AG04449 (cell line): ENCODE results near the gene EGLN1.

Source experiments
- CTCF ChIA-PET: fragments of 350-600 bp; formaldehyde crosslinking; extraction: SDS; loops from one replicate; lab custom pipeline; 2021; ENCODE audit warnings: antibody characterized with exemption; lab: Yijun Ruan, JAX
- POLR2A ChIA-PET: fragments of 400-600, 350-600 bp; formaldehyde crosslinking; extraction: SDS; loops from one replicate; lab custom pipeline; 2020; ENCODE audit warnings: antibody characterized with exemption, inconsistent platforms; lab: Yijun Ruan, JAX
- DNase-seq: peaks from one replicate; pipeline ENCODE4 v3.0.0-alpha.2; 2010; ENCODE audit warnings: low read depth, low spot score
- H3K4me3 ChIP-seq: 2 replicates; pipeline ENCODE4 v1.5.1; 2011; ENCODE audit warnings: low read depth, mild to moderate bottlenecking, control low read depth, low read length
- TF ChIP-seq, protein P1 (sequence below): IDR thresholded peaks from one replicate; pipeline ENCODE4 v1.5.1; 2011; ENCODE audit warnings: mild to moderate bottlenecking, moderate library complexity, low read length, control low read depth, inconsistent platforms; ENCODE audit not compliant: insufficient read depth; ENCODE audit errors: missing control alignments

EGLN1 gene

DNA sequence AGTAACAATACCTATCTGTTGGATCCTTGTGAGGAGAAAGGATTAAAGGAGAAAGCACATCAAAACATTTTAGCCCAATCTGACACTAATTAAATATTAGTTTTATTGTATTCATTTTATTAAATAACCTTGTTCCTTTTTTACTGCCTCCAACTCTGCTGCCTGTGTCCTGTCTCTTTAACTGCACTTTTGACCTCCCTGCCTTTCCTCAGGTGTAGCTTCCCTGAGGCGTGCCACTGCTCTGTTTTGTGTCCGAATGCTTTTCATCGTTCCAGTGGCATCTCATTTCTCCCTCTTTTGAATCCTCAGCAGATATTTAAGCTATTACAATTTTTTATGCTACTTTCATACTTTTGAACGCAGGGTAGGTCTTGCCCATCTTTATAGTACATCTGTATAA lies 73.6 kb downstream of the EGLN1 start:
- TF ChIP-seq, protein P1, sequence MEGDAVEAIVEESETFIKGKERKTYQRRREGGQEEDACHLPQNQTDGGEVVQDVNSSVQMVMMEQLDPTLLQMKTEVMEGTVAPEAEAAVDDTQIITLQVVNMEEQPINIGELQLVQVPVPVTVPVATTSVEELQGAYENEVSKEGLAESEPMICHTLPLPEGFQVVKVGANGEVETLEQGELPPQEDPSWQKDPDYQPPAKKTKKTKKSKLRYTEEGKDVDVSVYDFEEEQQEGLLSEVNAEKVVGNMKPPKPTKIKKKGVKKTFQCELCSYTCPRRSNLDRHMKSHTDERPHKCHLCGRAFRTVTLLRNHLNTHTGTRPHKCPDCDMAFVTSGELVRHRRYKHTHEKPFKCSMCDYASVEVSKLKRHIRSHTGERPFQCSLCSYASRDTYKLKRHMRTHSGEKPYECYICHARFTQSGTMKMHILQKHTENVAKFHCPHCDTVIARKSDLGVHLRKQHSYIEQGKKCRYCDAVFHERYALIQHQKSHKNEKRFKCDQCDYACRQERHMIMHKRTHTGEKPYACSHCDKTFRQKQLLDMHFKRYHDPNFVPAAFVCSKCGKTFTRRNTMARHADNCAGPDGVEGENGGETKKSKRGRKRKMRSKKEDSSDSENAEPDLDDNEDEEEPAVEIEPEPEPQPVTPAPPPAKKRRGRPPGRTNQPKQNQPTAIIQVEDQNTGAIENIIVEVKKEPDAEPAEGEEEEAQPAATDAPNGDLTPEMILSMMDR, result no peak
- POLR2A ChIA-PET, result no interaction called here
- CTCF ChIA-PET, result interaction anchor here (0.6 to 2.5 kb wide), 4 partner anchors 9 to 21 kb away, joined by 3 to 16 read pairs (median 4); partner anchors contain the start of genes EXOC8 and SPRTN
- no peak overlapping the region for H3K4me3 ChIP-seq
- DNase-seq, result no peak

DNA sequence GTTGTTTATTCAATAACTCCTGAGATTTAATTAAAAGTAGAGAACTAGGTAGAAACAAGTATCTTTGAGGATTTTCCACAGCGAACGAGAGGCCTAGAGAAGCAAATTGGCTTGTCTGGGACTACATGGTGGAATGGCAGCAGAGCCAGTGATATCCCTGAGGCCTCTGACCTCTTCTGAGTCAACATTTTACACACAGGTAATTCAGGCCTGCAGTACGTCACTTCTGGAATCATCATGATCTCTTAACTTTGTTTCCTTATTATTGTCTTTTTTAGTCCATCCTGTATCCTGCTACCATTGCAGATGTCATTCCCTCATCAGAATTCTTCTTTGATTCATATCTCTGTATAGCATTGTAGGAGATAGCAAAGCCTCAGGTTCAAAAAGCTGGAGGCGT lies 74.1 kb downstream of the EGLN1 start:
- ChIA-PET CTCF (interaction anchor here (0.6 to 2.5 kb wide), 4 partner anchors 10 to 22 kb away, joined by 3 to 16 read pairs (median 4); partner anchors contain the start of genes EXOC8 and SPRTN), POLR2A (no interaction called here)
- H3K4me3 ChIP-seq, result no peak overlapping the region
- TF ChIP-seq, protein P1, result no peak
- DNase-seq, result no peak

DNA sequence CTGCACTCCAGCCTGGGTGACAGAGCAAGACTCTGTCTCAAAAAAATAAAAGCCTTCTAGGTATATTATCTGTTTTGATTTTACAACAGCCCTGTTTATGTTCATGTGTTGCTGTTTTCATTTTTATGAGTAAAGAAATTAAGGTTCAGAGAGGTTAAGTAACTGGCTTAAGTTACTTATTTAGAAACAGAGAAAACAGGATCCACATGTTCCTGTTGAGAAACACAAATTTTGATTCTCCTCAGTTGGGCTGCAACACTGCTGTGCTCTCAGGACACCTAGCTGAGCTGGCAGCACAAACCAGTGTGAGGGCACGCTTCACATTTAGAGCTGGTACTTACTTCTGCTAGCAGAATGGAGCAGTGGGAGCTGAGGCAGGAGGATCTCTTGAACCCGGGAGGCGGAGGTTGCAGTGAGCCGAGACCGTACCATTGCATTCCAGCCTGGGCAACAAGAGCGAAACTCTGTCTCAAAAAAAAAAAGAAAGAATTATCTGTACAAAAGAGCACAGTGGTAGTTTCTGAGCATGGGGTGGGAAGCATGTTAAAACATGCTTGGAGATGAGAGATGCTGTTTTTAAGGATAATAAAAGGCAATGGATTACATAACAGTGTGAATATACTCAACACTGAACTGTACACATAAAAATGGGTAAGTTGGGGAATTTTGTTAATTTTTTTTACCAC lies 81.6 kb downstream of the EGLN1 start:
- ChIA-PET CTCF (interaction anchor here (1.0 to 1.7 kb wide), 4 partner anchors 11 to 250 kb away, joined by 4 to 8 read pairs (median 5); no protein-coding TSS in a partner anchor), POLR2A (interaction anchor here (0.6 kb wide), 1 partner anchor 20 kb away, joined by 3 read pairs; no protein-coding TSS in a partner anchor)
- H3K4me3 ChIP-seq, result no peak overlapping the region
- DNase-seq, result no peak
- TF ChIP-seq, protein P1, result no peak

DNA sequence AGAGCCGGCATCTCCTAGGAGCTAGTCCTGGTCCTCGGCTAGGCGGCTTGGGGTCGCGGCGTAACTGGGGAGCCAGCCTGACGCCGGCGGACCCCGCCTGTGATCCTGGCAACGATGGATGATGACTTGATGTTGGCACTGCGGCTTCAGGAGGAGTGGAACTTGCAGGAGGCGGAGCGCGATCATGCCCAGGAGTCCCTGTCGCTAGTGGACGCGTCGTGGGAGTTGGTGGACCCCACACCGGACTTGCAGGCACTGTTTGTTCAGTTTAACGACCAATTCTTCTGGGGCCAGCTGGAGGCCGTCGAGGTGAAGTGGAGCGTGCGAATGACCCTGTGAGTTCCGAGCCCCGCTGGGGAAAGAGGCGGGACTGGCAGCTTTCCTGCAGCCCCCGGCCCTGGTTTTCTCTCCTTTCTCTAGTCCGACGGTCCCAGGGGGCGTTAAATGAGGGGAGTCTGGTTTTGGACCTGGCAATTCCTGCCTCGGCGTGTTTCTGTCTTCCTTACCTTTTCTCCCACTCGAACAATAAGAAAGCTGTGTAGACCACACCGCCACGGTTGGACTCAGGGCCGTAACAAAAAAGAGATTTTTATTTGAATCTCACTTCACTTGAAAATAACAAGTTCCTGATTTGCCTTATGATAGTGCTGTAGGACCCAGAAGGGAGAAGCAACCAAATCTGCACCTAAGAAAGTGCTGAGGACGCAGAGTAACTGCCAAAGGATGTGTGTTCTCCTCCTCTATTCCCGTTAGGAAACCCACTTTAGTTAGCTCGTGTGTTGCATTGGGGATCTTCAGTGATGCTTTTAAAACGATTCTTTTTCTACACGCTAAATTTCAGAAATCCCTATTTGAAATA lies 83.6 kb downstream of the EGLN1 start, which contains the start of gene SPRTN:
SPRTN (plus strand) TSS at position 24 of the 859 bp plus-strand sequence; CDS start at position 115, 91 bp downstream.
- DNase-seq, result no peak

DNA sequence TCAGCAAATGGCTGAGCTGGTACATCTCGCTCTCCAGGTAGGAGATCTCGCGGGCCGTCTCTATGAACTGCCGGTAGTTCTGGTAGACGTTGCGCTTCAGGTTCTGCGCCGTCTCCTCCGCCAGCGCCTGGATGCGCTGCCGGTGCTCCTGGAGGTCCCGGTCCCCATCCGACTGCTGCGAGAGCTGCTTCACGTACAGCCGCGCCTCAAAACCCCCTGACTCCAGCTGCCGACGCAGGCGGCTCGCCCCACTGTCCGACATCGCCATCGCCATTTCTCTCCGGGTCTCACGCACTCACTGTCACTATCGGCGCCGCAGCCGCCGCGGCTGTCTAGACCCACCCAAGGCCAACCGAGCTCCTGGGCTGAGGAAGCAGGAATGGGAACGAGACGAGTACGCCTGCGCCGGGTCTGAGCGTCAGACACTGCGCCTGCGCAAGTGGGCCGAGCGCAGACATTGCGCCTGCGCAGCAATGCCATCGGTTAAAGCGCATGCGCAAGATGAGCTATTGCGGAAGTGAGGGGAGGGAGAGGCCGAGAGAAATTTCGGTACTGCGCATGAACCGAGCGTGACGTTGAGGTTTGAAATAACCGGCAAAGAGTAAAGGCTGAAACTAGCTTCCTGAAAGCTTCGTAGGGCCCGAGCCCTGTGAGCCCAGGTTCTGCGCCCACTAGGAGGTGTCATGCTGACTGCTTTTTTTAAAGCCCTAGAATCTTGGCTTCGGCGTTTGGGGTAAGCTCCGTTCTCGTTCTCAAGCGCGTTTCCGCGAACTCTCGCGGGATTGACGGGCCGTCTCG lies 84.4 kb downstream of the EGLN1 start, which contains the start of gene EXOC8:
EXOC8 (minus strand) TSS at position 381 of the 798 bp plus-strand sequence; CDS start at position 274, 107 bp downstream.
- peak; percentile 70 for DNase-seq
- H3K4me3 ChIP-seq, result peak within 1 kb of the TSS; percentile 98
- TF ChIP-seq, protein P1, result no peak
- CTCF ChIA-PET, result interaction anchor here (0.8 to 2.0 kb wide), 5 partner anchors 9 to 249 kb away, joined by 3 to 9 read pairs (median 4); no protein-coding TSS in a partner anchor
- POLR2A ChIA-PET, result interaction anchor here (0.8 to 1.0 kb wide), 6 partner anchors 13 to 253 kb away, joined by 3 to 4 read pairs (median 3); no protein-coding TSS in a partner anchor

More for the DNA sequence above, 83.6 kb downstream of the EGLN1 start, which contains the start of gene SPRTN:
- TF ChIP-seq, protein P1, result no peak
- CTCF ChIA-PET, result interaction anchor here (0.6 to 2.0 kb wide), 7 partner anchors 8 to 253 kb away, joined by 3 to 9 read pairs (median 4); no protein-coding TSS in a partner anchor
- POLR2A ChIA-PET, result interaction anchor here (0.8 to 1.0 kb wide), 6 partner anchors 12 to 252 kb away, joined by 3 to 4 read pairs (median 3); no protein-coding TSS in a partner anchor
- peak within 1 kb of the TSS; percentile 98 for H3K4me3 ChIP-seq
